ENCODE data around the gene MRAP. TPM values are rescaled to one million over a fixed set of nuclear protein-coding genes. Genes with fewer than 3 reads are reported as not detected.

MRAP gene
- total and polyA plus RNA-seq, 2 experiments from 2014 or later: 0.33 TPM; not detected in 1

GRCh38 chr21:32276671-32277070 is 22.0 kb upstream of the MRAP start:
- no peak overlapping the region for H2AFZ ChIP-seq
- no peaks in the 10 kb centered on the region for H3K27me3 ChIP-seq
- H3K36me3 ChIP-seq (replicated peaks; ENCODE audit: insufficient read depth, low read depth): no peaks in the 10 kb centered on the region
- peaks cover 12% of the 10 kb centered on the region for H3K4me1 ChIP-seq (ENCODE audit: insufficient read depth)
- H4K20me1 ChIP-seq (ENCODE audit: insufficient read depth, poor library complexity, severe bottlenecking): no peaks in the 10 kb centered on the region
- H3K9me2 ChIP-seq (replicated peaks; ENCODE audit: insufficient read depth): no peaks in the 10 kb centered on the region
- H3K4me2 ChIP-seq: no peak overlapping the region
- H3K9me3 ChIP-seq (ENCODE audit: low read depth): no peaks in the 10 kb centered on the region
- no peak for DNase-seq (ENCODE audit: low spot score)
- TF ChIP-seq CTCF (IDR thresholded peaks at IDR 0.05; ENCODE audit: poor library complexity) (no peak), EZH2phosphoT487 (IDR thresholded peaks at IDR 0.05; ENCODE audit: low read depth, severe bottlenecking, unreplicated experiment) (no peak), EZH2 (IDR thresholded peaks at IDR 0.05; ENCODE audit: borderline replicate concordance) (no peak)
- H3K4me3 ChIP-seq: no peak overlapping the region
- 88% methylated on average over 4 of the region's 4 CpGs for WGBS (ENCODE audit: low lambda C conversion rate, missing lambda C conversion rate)
- H3K79me2 ChIP-seq: peaks cover 17% of the 10 kb centered on the region
- no peak overlapping the region for H3K27ac ChIP-seq

GRCh38 chr21:32278103-32278502 is 20.6 kb upstream of the MRAP start:
- H3K27me3 ChIP-seq: no peaks in the 10 kb centered on the region
- H3K27ac ChIP-seq: no peak overlapping the region
- H3K9me3 ChIP-seq (ENCODE audit: low read depth): no peaks in the 10 kb centered on the region
- WGBS (ENCODE audit: low lambda C conversion rate, missing lambda C conversion rate): 6% methylated on average over 9 of the region's 9 CpGs
- H3K4me3 ChIP-seq: peak overlapping the region; percentile 51
- peak; percentile 19 for DNase-seq (ENCODE audit: low spot score)
- H3K4me2 ChIP-seq: peak overlapping the region; percentile 92
- H3K4me1 ChIP-seq (ENCODE audit: insufficient read depth): peaks cover 12% of the 10 kb centered on the region
- no peaks in the 10 kb centered on the region for H4K20me1 ChIP-seq (ENCODE audit: insufficient read depth, poor library complexity, severe bottlenecking)
- H3K9me2 ChIP-seq (replicated peaks; ENCODE audit: insufficient read depth): no peaks in the 10 kb centered on the region
- H3K36me3 ChIP-seq (replicated peaks; ENCODE audit: insufficient read depth, low read depth): no peaks in the 10 kb centered on the region
- no peak for TF ChIP-seq EZH2phosphoT487 (IDR thresholded peaks at IDR 0.05; ENCODE audit: low read depth, severe bottlenecking, unreplicated experiment)
- peaks cover 17% of the 10 kb centered on the region for H3K79me2 ChIP-seq
- peak overlapping the region; percentile 60 for H2AFZ ChIP-seq

- under 1% methylated on average over 59 of the region's 69 CpGs for WGBS (ENCODE audit: low lambda C conversion rate, missing lambda C conversion rate)
- H3K4me3 ChIP-seq: peak within 1 kb of the TSS; percentile 51
- H3K27ac ChIP-seq: peak within 1 kb of the TSS; percentile 58
- no peaks in the 10 kb centered on the region for H3K9me2 ChIP-seq (replicated peaks; ENCODE audit: insufficient read depth)
- peak within 1 kb of the TSS; percentile 92 for H3K4me2 ChIP-seq
- no peak for TF ChIP-seq EZH2 (IDR thresholded peaks at IDR 0.05; ENCODE audit: borderline replicate concordance)
- TF ChIP-seq CTCF (IDR thresholded peaks at IDR 0.05; ENCODE audit: poor library complexity): no peak
- no peak for TF ChIP-seq EZH2phosphoT487 (IDR thresholded peaks at IDR 0.05; ENCODE audit: low read depth, severe bottlenecking, unreplicated experiment)
- peaks cover 17% of the 10 kb centered on the region for H3K79me2 ChIP-seq
- no peaks in the 10 kb centered on the region for H3K36me3 ChIP-seq (replicated peaks; ENCODE audit: insufficient read depth, low read depth)
- H4K20me1 ChIP-seq (ENCODE audit: insufficient read depth, poor library complexity, severe bottlenecking): no peaks in the 10 kb centered on the region
- peaks cover 12% of the 10 kb centered on the region for H3K4me1 ChIP-seq (ENCODE audit: insufficient read depth)
- H2AFZ ChIP-seq: peak within 1 kb of the TSS; percentile 60
- no peaks in the 10 kb centered on the region for H3K9me3 ChIP-seq (ENCODE audit: low read depth)
- no peaks in the 10 kb centered on the region for H3K27me3 ChIP-seq
- peak; percentile 98 for DNase-seq (ENCODE audit: low spot score)
Observed at GRCh38 chr21:32278518-32279376, 19.9 kb upstream of the MRAP start, which contains the start of gene MIS18A. Gene MIS18A, minus strand, starts transcription at chr21:32279049. Its CDS starts 35 bp downstream, at chr21:32279014.

GRCh38 chr21:32279377-32279680 is 19.3 kb upstream of the MRAP start:
- Histone ChIP-seq H3K4me2 (peak overlapping the region; percentile 92), H3K36me3 (replicated peaks; ENCODE audit: insufficient read depth, low read depth) (no peaks in the 10 kb centered on the region), H3K4me1 (ENCODE audit: insufficient read depth) (peaks cover 12% of the 10 kb centered on the region), H3K27ac (peak overlapping the region; percentile 58), H3K4me3 (peak overlapping the region; percentile 8), H4K20me1 (ENCODE audit: insufficient read depth, poor library complexity, severe bottlenecking) (no peaks in the 10 kb centered on the region), H3K9me2 (replicated peaks; ENCODE audit: insufficient read depth) (no peaks in the 10 kb centered on the region), H3K79me2 (peaks cover 17% of the 10 kb centered on the region), H2AFZ (peak overlapping the region; percentile 57), H3K27me3 (no peaks in the 10 kb centered on the region), H3K9me3 (ENCODE audit: low read depth) (no peaks in the 10 kb centered on the region)
- DNase-seq (ENCODE audit: low spot score): no peak
- WGBS (ENCODE audit: low lambda C conversion rate, missing lambda C conversion rate): 15% methylated on average over 10 of the region's 10 CpGs
- TF ChIP-seq EZH2 (IDR thresholded peaks at IDR 0.05; ENCODE audit: borderline replicate concordance) (no peak), EZH2phosphoT487 (IDR thresholded peaks at IDR 0.05; ENCODE audit: low read depth, severe bottlenecking, unreplicated experiment) (no peak), CTCF (IDR thresholded peaks at IDR 0.05; ENCODE audit: poor library complexity) (no peak)
